Measurements from ENCODE around the gene AGMAT. TPM values are rescaled to one million over a fixed set of nuclear protein-coding genes. Genes with fewer than 3 reads are reported as not detected.
A peak's percentile ranks its signal among the peaks of the same experiment; 100 is the strongest.

Gene AGMAT
- total and polyA plus RNA-seq, 9 of the 15 experiments (the other 6 are each of a cell fraction or from before 2014, with no cell fraction given): not detected

- TF ChIP-seq CEBPG (CRISPR knock-in tag; IDR thresholded peaks at IDR 0.05) (no peak), CEBPG (tag; conservative IDR thresholded peaks at IDR 0.05 in 1 of 2, IDR thresholded peaks at IDR 0.05 in 1 of 2) (no peak), ZNF551 (CRISPR knock-in tag; IDR thresholded peaks at IDR 0.05) (no peak), RBM17 (IDR thresholded peaks at IDR 0.05; ENCODE audit: borderline replicate concordance, low read depth, low read length) (no peak), TAF9B (IDR thresholded peaks at IDR 0.05; ENCODE audit: partially characterized antibody) (peak; percentile 85), PHF8 (IDR thresholded peaks at IDR 0.05; ENCODE audit: borderline replicate concordance, low read length) (peak; percentile 97), MAFF (IDR thresholded peaks at IDR 0.05; ENCODE audit: low read length) (no peak), ZNF184 (CRISPR knock-in tag; IDR thresholded peaks at IDR 0.05) (no peak), ZNF318 (IDR thresholded peaks at IDR 0.05; ENCODE audit: borderline replicate concordance in 1 of 2, low read depth in 1 of 2) (peak in 1 of 2 experiments; percentile 26; a peak in 1 of 4 replicates)
Observed at GRCh38 chr1:15526490-15527339, 58.1 kb downstream of the AGMAT start, which contains the start of gene DNAJC16 (continued).

Data from K562 (cell line).